ENCODE results near the gene TLN1. TPM values are rescaled to one million over a fixed set of nuclear protein-coding genes. Genes with fewer than 3 reads are reported as not detected.

The TLN1 gene
- total and polyA plus RNA-seq, 2 of the 8 experiments (the other 6 are each of a cell fraction or from before 2014, with no cell fraction given), result 28.1 to 90.1 TPM

GRCh38 chr9:35679766-35680330 is 52.1 kb downstream of the TLN1 start:
- Histone ChIP-seq H3K56ac (replicated peaks; ENCODE audit: insufficient read length, low read depth, low read length) (no peak overlapping the region), H3K4me2 (ENCODE audit: insufficient read depth in 1 of 2, low read depth in 2 of 2, low read length in 2 of 2) (no peak overlapping the region), H4K91ac (replicated peaks; ENCODE audit: insufficient read length, low read length) (no peak overlapping the region), H2BK15ac (ENCODE audit: low read length) (no peak overlapping the region), H3K9ac (replicated peaks in 1 of 4; ENCODE audit: extremely low read depth in 1 of 4, low read depth in 3 of 4, low read length in 3 of 4) (no peak overlapping the region; a peak in 1 of 7 replicates), H3K23ac (ENCODE audit: insufficient read length) (no peak overlapping the region), H3K9me3 (ENCODE audit: insufficient read depth in 2 of 2, low read depth in 1 of 2, low read length in 1 of 2) (no peaks in the 10 kb centered on the region), H3K4me1 (replicated peaks in 1 of 4; ENCODE audit: control insufficient read depth in 3 of 4, insufficient read depth in 4 of 4, low read length in 3 of 4) (peaks cover 0 to 12% (median 4%) of the 10 kb centered on the region in 4 experiments; a peak in 5 of 7 replicates), H3K18ac (ENCODE audit: extremely low read depth, low read length) (no peak overlapping the region), H3K36me3 (ENCODE audit: control insufficient read depth in 2 of 4, insufficient read depth in 4 of 4, low read length in 3 of 4) (peaks cover 8 to 30% (median 20%) of the 10 kb centered on the region in 4 experiments; a peak in 6 of 8 replicates), H3K79me2 (ENCODE audit: control insufficient read depth in 1 of 2, insufficient read depth in 2 of 2, low read length in 2 of 2) (no peaks in the 10 kb centered on the region), H2BK5ac (ENCODE audit: low read depth, low read length) (no peak overlapping the region), H3K27ac (ENCODE audit: low read depth, low read length) (no peak overlapping the region), H4K20me1 (replicated peaks in 1 of 2; ENCODE audit: control insufficient read depth in 1 of 2, insufficient read depth in 2 of 2, low read length in 2 of 2) (peaks cover 2 to 6% of the 10 kb centered on the region in 2 experiments), H3K79me1 (ENCODE audit: low read depth, low read length) (no peaks in the 10 kb centered on the region), H3K23me2 (ENCODE audit: low read depth, low read length) (peaks cover 2% of the 10 kb centered on the region; the same call in 1 of the 2 replicates), H3K4me3 (ENCODE audit: extremely low read depth in 1 of 4, insufficient read depth in 2 of 4, low read depth in 3 of 4, low read length in 4 of 4) (no peak overlapping the region), H3K27me3 (replicated peaks in 1 of 4; ENCODE audit: control insufficient read depth in 3 of 4, extremely low read depth in 1 of 4, insufficient read depth in 3 of 4, low read length in 3 of 4) (peaks cover 0 to 3% (median 1%) of the 10 kb centered on the region in 4 experiments; a peak in 3 of 7 replicates), H2BK12ac (ENCODE audit: low read depth, low read length) (no peak overlapping the region), H2AFZ (ENCODE audit: low read length) (no peak overlapping the region), H2AK5ac (ENCODE audit: low read depth, low read length) (no peak overlapping the region), H3K4ac (replicated peaks; ENCODE audit: insufficient read length, low read depth, low read length) (no peak overlapping the region), H4K5ac (ENCODE audit: insufficient read length, low read depth, low read length) (no peak overlapping the region), H2BK120ac (replicated peaks; ENCODE audit: low read depth, low read length) (no peak overlapping the region), H3K14ac (ENCODE audit: insufficient read length) (no peak overlapping the region), H4K8ac (ENCODE audit: extremely low read depth, insufficient read depth, low read length) (no peak overlapping the region), H2BK20ac (ENCODE audit: low read length) (no peak overlapping the region)
- ChIA-PET CTCF (ENCODE audit: partially characterized antibody) (interaction anchor here (0.7 to 2.8 kb wide), 14 partner anchors 9 to 227 kb away, joined by 3 to 23 read pairs (median 4); partner anchors contain the start of genes ARHGEF39, CCDC107 and RMRP), POLR2A (ENCODE audit: partially characterized antibody) (interaction anchor here (0.7 to 8.4 kb wide), 11 partner anchors 8 to 61 kb away, joined by 3 to 55 read pairs (median 4); partner anchors contain the start of genes ARHGEF39, CREB3, TLN1 and TPM2)
- WGBS, 2 experiments (ENCODE audit: extremely low coverage in 1 of 2, insufficient coverage in 1 of 2, insufficient read length in 1 of 2, insufficient replicate concordance in 2 of 2, low coverage in 1 of 2, low lambda C conversion rate in 2 of 2, missing lambda C conversion rate in 1 of 2), result 95% methylated on average over 8 of the region's 8 CpGs; no CpG with 5 or more reads in 1 of the 2 experiments
- DNase-seq (ENCODE audit: low read depth in 1 of 2, low spot score in 2 of 2), result no peak
- no peak for FAIRE-seq
- TF ChIP-seq SIRT6 (IDR thresholded peaks at IDR 0.05; ENCODE audit: low read length), result no peak
- TF ChIP-seq, protein P1, sequence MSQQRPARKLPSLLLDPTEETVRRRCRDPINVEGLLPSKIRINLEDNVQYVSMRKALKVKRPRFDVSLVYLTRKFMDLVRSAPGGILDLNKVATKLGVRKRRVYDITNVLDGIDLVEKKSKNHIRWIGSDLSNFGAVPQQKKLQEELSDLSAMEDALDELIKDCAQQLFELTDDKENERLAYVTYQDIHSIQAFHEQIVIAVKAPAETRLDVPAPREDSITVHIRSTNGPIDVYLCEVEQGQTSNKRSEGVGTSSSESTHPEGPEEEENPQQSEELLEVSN (IDR thresholded peaks at IDR 0.05), result no peak
- no peak for TF ChIP-seq RAD21 (IDR thresholded peaks at IDR 0.05 in 1 of 2, conservative IDR thresholded peaks at IDR 0.05 in 1 of 2; ENCODE audit: low read depth in 2 of 2, low read length in 2 of 2)
- TF ChIP-seq CHD1 (IDR thresholded peaks at IDR 0.05; ENCODE audit: low read depth, low read length), result no peak
- TF ChIP-seq SP1 (IDR thresholded peaks at IDR 0.05; ENCODE audit: low read depth, low read length), result no peak
- TF ChIP-seq ASH2L (IDR thresholded peaks at IDR 0.05; ENCODE audit: low read length), result no peak
- no peak for TF ChIP-seq NANOG (IDR thresholded peaks at IDR 0.05; ENCODE audit: insufficient read depth, low read depth, low read length, poor library complexity, severe bottlenecking)
- no peak for TF ChIP-seq RFX5 (IDR thresholded peaks at IDR 0.05; ENCODE audit: borderline replicate concordance, low read depth, low read length)
- TF ChIP-seq TAF7 (optimal IDR thresholded peaks at IDR 0.05; ENCODE audit: borderline replicate concordance, low read depth, low read length), result no peak
- no peak for TF ChIP-seq JUND (IDR thresholded peaks at IDR 0.05; ENCODE audit: low read length)
- no peak for TF ChIP-seq SAP30 (IDR thresholded peaks at IDR 0.05; ENCODE audit: insufficient read depth, insufficient replicate concordance, low read length)
- no peak for TF ChIP-seq NRF1 (IDR thresholded peaks at IDR 0.05; ENCODE audit: low read depth, low read length)
